Cerebellar nuclear complex (tissue), 1 donor: Measurements from ENCODE around the gene SLC6A6.

Source experiments
- DNase-seq, 2 experiments: peaks; one replicate each; lab custom pipeline; 2025; lab: John Stamatoyannopoulos, UW

The SLC6A6 gene

GRCh38 chr3:14372587-14372986 lies 29.8 kb upstream of the SLC6A6 start:
- DNase-seq = no peak

GRCh38 chr3:14373753-14374376 lies 28.5 kb upstream of the SLC6A6 start:
- no peak for DNase-seq

- DNase-seq = no peak
These were observed 27.9 kb upstream of the SLC6A6 start for GRCh38 chr3:14374444-14374883.

- no peak for DNase-seq
These were observed 27.2 kb upstream of the SLC6A6 start for GRCh38 chr3:14375192-14375591.

GRCh38 chr3:14376348-14377043 lies 25.9 kb upstream of the SLC6A6 start:
- DNase-seq = no peak

- DNase-seq = no peak
These were observed 25.2 kb upstream of the SLC6A6 start for GRCh38 chr3:14377044-14377837.

- DNase-seq = no peak
These were observed 24.6 kb upstream of the SLC6A6 start for GRCh38 chr3:14377838-14378169.

GRCh38 chr3:14378415-14378814 lies 24.0 kb upstream of the SLC6A6 start:
- DNase-seq = no peak

- no peak for DNase-seq
These were observed 22.6 kb upstream of the SLC6A6 start for GRCh38 chr3:14379843-14380242.

GRCh38 chr3:14386254-14386653 lies 16.2 kb upstream of the SLC6A6 start:
- no peak for DNase-seq

- no peak for DNase-seq
These were observed 14.2 kb upstream of the SLC6A6 start for GRCh38 chr3:14388201-14388600.

GRCh38 chr3:14389166-14389606 lies 13.2 kb upstream of the SLC6A6 start:
- no peak for DNase-seq

- no peak for DNase-seq
These were observed 12.7 kb upstream of the SLC6A6 start for GRCh38 chr3:14389716-14390115.

- no peak for DNase-seq
These were observed 11.4 kb upstream of the SLC6A6 start for GRCh38 chr3:14391033-14391432.

- DNase-seq = no peak
These were observed 10.2 kb upstream of the SLC6A6 start for GRCh38 chr3:14392231-14392630.

- DNase-seq = no peak
These were observed 9.5 kb upstream of the SLC6A6 start for GRCh38 chr3:14392803-14393319.

GRCh38 chr3:14393440-14394106 lies 8.8 kb upstream of the SLC6A6 start:
- DNase-seq = no peak

- no peak for DNase-seq
These were observed 6.2 kb upstream of the SLC6A6 start for GRCh38 chr3:14396031-14396692.

GRCh38 chr3:14397046-14397445 lies 5.4 kb upstream of the SLC6A6 start:
- DNase-seq = no peak

GRCh38 chr3:14397531-14397930 lies 4.9 kb upstream of the SLC6A6 start:
- no peak for DNase-seq

- no peak for DNase-seq
These were observed 4.2 kb upstream of the SLC6A6 start for GRCh38 chr3:14397940-14398796.
